Left kidney (tissue), 8 donors: ENCODE data around the gene HPCAL1. TPM values are rescaled to one million over a fixed set of nuclear protein-coding genes. Genes with fewer than 3 reads are reported as not detected.
"Not testable (repeated sequence)": the region's sequence is repeated elsewhere in the genome, so short reads cannot be mapped to it uniquely, and the experiment has no call there.

Experiments
- DNase-seq: peaks from one replicate; pipeline ENCODE4 v3.0.0-alpha.2; 2013
- long read RNA-seq, 8 donors: transcript quantifications; one replicate each; lab custom pipeline, GENCODE V29; 2026
- polyA plus RNA-seq: library from polyadenylated mRNA; unstranded; fragments of 120-200 nt; gene quantifications from one replicate; pipeline ENCODE4 v1.2.1, GENCODE V29; 2013; ENCODE audit not compliant: insufficient read length

Gene HPCAL1
- 22.7 TPM for polyA plus RNA-seq
- long read RNA-seq, donor 1, transcript HPCAL1-201 (5 exons, 1,751 nt): major isoform, 28 of 426 reads
- long read RNA-seq, donor 1, partial matches to known transcripts: 217 of 426 reads
- long read RNA-seq, donor 1, other reads (novel, unspliced or antisense): 181 of 426 reads
- long read RNA-seq, donor 2, transcript HPCAL1-201 (5 exons, 1,751 nt): major isoform, 6 of 6 reads
- long read RNA-seq, donor 2, partial matches to known transcripts: 0 of 6 reads
- long read RNA-seq, donor 2, other reads (novel, unspliced or antisense): 0 of 6 reads
- long read RNA-seq, donor 3, transcript HPCAL1-201 (5 exons, 1,751 nt): major isoform, 16 of 16 reads
- long read RNA-seq, donor 3, partial matches to known transcripts: 0 of 16 reads
- long read RNA-seq, donor 3, other reads (novel, unspliced or antisense): 0 of 16 reads
- long read RNA-seq, donor 4: 0 reads
- long read RNA-seq, donor 5, transcript HPCAL1-201 (5 exons, 1,751 nt): major isoform, 32 of 32 reads
- long read RNA-seq, donor 5, partial matches to known transcripts: 0 of 32 reads
- long read RNA-seq, donor 5, other reads (novel, unspliced or antisense): 0 of 32 reads
- long read RNA-seq, donor 6, transcript HPCAL1-201 (5 exons, 1,751 nt): major isoform, 19 of 19 reads
- long read RNA-seq, donor 6, partial matches to known transcripts: 0 of 19 reads
- long read RNA-seq, donor 6, other reads (novel, unspliced or antisense): 0 of 19 reads
- long read RNA-seq, donor 7, transcript HPCAL1-201 (5 exons, 1,751 nt): major isoform, 26 of 555 reads
- long read RNA-seq, donor 7, partial matches to known transcripts: 278 of 555 reads
- long read RNA-seq, donor 7, other reads (novel, unspliced or antisense): 251 of 555 reads
- long read RNA-seq, donor 8, transcript HPCAL1-201 (5 exons, 1,751 nt): major isoform, 5 of 5 reads
- long read RNA-seq, donor 8, partial matches to known transcripts: 0 of 5 reads
- long read RNA-seq, donor 8, other reads (novel, unspliced or antisense): 0 of 5 reads

- DNase-seq: peak; percentile 87
Measured at GRCh38 chr2:10302479-10303180, at the start of gene HPCAL1. Gene HPCAL1 (plus strand): TSS chr2:10302904. CDS start chr2:10419758, 116,854 bp downstream.

DNA sequence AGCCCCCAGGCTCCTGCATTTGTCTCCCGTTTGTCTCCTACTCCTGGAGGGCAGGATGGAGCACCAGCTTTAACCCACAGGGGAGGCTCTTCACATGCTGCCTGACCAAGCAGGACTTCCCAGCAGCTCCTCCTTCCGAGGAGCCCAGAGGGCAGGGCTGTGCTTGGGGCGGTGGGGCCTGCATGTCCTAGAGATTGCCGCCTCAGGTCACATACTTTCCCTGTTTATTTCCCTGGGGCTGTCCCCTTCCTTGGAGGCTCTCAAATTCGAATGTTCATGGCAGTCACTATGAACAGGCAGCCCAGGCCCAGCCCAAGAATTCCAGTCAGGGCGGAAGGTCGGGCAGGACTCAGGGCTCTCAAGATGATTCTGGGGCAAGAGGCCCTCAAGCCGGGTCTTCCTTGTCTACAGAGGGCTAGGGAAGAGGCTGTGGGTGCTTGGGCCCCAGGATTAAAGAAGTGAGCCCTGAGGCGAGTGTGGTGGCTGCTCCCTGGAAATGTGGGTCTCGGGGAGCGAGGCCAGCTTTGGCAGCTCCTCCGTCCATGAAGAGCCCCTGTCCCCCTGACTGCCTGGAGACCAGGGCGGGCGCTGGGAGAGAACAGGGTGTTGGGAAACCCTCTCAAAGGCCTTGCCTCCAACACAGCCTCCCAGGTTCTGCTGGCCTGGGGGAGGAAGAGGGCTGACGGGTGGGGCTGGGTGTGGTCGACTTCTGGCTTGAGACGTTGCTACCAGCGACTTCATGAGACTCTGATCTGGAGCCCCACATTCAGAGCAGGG, 48.9 kb upstream of the HPCAL1 start:
- no peak for DNase-seq

DNA sequence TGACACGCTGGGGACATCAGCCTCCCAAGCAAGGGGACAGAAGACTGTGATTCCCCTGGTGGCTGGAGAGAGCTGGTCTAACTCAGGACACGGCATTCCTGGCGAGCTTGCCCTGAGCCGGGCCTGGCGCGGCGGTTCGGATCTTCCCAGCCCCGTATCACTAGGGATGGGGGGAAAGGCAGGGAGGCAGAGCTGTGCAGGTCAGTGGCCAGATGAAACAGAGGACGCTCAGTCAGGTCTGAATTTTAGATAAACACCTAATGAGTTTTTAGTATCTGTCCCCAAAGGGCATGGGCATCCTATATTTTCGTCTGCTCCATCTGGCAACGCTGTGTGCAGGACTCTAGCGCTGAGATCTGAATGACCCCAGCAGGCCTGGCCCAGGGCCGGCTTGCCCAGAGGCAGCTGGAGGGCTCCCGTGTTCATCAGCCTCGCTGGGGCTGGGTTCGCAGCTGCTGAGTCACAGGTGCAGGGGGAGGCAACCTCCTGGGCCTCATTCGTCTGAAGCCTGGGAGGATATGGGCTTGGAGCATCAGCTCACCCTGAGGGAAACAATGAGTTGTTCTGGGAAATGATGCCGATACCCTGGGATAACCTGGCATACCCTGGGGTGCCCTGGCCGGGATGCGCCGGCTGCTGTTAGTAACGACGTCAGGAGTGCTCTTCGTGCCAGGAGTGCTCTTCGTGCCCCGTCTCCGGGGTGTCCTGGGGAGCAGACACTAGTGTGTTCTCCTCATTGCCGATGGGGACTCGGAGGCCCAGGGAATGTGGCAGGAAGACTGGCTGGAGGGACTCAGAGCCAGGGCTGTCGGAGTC, 48.1 kb upstream of the HPCAL1 start:
- DNase-seq: no peak

- DNase-seq: no peak
Measured at GRCh38 chr2:10255189-10256030, 47.3 kb upstream of the HPCAL1 start.

DNA sequence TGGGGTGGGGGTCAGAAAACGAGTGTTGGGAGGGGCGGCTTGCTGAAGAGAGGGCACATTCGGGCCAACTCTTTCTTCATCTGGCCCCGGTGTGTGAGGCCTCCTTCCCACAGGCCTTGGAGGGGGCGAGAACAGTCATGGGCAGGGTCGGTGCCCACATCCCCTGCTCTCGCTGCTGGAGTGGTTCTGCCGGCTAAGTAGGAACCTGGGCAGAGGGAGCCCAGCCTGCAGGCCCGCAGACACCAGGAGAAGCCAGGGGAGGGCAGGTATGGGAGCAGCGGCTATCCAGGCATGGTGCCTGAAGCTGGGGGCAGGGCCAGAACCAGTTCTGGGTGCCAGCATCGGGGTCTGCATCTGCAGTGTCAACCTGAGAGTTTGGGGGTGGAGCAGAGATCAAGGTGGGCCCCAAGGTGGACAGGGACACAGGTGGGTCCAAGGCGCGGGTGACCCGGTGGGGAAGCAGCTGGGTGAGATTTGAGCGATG, 46.6 kb upstream of the HPCAL1 start:
- no peak for DNase-seq

DNA sequence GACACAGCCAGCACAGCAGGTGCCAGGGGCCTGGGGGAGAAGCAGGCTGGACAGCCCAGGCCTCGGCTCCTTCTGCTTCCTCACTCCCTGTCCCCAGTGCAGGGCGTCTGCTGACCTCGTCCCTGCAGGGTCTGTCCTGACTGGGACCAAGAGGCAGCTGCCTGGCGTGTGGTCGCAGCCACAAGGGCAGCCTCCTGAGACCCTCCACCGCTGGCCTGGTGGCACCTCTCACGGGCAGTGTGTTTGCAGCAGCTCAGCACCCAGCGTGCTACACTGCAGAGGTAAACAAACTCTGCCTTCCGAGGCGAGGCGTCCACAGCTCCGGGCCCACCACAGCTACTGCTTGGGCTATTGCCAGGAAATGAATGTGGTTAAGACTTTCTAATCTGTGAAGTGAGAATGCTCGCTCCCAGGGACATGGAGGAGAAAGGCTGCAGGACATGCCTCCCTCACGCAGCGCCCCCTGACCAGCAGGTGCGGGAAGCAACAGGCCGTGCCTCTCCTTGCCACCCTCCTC, 46.1 kb upstream of the HPCAL1 start:
- DNase-seq: no peak

- DNase-seq: no peak
Measured at GRCh38 chr2:10257036-10257435, 45.7 kb upstream of the HPCAL1 start.

DNA sequence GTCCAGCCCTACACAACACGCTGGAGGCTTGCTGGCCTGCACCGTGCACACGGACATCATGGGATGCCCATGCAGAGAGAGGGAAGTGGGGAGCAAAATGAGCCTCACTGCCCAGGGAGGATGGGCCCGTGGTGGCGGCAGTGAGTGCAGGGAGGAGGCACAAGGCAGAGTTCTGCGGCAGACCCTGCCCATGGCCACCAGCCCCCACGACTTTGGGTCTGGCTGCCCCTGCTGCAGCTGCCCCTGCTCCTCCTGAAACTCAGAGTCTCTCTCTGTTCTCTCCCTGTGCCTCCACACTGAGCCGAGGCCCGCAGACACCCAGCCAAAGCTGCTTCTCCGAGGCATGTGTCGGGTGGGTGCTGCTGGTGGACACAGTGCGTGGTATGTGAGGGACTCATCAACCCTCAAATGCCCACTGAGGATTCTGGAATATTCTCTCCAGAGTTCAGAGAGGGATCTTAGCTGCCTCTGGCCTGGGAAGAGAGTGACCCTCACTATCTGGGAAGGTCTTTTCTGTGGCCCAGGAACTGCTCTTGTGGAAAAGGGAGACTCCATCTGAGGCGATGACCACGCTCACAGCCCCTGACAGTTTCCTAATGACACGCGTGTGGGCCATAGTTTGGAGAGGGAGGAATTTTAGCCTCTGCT, 45.1 kb upstream of the HPCAL1 start:
- DNase-seq: no peak

- DNase-seq: no peak
Measured at GRCh38 chr2:10258326-10258725, 44.4 kb upstream of the HPCAL1 start.

DNA sequence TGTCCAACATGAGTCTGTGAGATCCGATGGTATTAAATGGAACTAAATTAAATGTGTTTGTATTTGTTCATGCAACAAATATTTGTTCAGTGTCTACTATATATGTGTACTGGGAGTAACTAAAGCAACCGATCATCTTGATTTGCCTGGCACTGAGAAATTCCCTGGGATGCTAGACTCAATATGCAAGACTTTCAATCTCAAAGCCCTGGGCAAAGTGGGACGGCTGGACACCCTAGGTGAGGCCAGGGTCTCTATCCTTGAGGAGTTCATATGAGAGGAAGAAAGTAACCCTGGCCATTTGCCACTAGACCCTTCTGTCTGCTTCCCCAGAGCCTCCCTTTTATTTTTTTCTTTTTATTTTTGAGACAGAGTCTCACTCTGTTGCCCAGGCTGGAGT, 44.0 kb upstream of the HPCAL1 start:
- DNase-seq: no peak

- no peak for DNase-seq
Measured at GRCh38 chr2:10260130-10260529, 42.6 kb upstream of the HPCAL1 start.

DNA sequence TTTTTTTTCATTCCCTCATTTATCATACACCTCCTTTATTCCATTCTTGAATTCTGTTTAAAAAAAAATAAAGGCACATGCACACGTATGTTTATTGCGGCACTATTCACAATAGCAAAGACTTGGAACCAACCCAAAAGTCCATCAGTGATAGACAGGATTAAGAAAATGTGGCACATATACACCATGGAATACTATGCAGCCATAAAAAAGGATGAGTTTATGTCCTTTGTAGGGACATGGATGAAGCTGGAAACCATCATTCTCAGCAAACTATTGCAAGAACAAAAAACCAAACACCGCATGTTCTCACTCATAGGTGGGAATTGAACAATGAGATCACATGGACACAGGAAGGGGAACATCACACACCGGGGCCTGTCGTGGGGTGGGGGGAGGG, 39.2 kb upstream of the HPCAL1 start:
- not testable (repeated sequence) for DNase-seq

DNA sequence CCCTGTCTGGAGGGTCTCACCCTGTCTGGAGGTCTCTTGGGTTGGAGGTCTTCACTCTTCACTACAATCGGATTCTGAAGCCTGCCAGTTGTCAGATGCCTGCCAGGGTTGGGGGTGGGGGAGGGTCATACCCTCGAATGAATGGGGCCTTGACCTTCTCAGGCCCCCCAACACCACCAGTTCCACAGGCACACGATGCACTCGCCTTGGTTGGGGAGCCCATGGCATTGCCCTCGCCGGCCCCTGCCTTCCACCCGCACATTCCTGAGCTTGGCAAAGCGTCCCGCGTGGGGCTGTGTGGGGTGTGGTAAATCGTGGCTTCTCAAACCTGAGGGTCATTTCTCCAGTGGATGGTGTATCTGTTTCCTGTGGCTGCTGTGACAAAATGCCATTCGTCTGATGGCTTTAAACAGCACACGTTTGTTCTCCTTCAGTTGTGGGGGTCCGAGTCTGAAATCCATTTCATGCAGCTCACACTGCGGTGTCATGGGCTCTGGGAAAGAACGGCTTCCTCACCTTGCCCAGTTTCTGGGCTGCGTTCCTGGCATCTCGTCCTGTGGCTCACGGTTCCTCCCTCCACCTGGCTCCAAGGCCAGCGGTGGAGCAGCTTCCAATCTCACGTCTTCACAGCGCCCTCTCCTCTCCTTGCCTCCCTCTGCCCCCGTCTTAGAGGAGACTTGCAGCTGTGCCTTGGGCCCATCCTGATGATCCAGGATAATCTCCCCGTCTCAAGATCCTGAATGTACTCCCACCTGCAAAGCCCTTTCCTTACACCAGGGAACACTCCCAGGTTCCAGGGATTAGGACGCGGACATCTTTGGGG, 38.0 kb upstream of the HPCAL1 start:
- DNase-seq: no peak

- no peak for DNase-seq
Measured at GRCh38 chr2:10265329-10266132, 37.2 kb upstream of the HPCAL1 start.

DNA sequence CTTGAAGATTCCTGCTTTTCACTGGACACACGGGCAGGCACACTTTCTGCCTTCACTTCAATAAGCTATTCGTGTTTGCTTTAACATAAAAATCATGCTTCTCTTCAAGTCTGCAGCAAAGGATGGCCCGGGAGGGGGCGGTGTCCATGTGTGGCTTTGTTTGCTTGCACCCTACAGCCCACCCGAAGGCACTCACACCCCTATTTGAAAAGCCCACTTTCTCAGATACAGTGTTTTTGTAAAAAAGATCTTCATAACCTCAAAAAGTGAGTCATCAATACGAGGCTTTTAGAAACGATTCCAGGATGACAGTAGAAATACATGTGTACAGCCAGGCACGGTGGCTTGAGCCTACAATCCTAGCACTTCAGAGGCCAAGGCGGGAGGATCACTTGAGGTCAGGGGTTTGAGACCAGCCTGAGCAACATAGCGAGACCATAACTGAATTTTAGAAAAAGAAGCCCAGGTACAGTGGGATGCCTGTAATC, 36.5 kb upstream of the HPCAL1 start:
- no peak for DNase-seq

DNA sequence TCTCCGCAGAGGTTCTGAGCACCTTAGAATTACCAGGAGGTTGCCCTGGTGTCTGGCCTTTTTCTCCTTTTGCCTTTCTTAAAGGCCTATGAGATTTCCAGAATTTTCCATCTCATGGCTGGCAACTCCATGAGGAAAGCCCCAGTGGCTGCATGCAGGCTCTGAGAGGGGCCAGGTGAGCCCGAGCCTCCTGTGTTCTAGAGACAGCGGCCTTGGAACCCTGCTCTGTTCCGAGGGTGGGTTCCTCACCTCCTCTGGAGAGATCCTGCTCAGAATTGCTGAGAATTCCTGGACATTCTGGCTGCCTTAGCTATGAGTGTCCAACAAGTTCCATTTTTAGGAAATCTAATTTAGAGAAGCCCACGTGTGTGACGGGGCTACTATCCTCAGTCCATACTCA, 35.7 kb upstream of the HPCAL1 start:
- no peak for DNase-seq
